Loucy (cell line): ENCODE measurements around the gene BEGAIN.

Experiments
- H2AFZ ChIP-seq: fragments of 200-600 bp; sonication (generic); 2 replicates; pipeline ENCODE4 v1.6.0; 2016; ENCODE audit warnings: antibody characterized with exemption, mild to moderate bottlenecking, low read length, moderate library complexity
- H3F3A ChIP-seq: fragments of 200-600 bp; 2 replicates; pipeline ENCODE4 v1.6.0; 2016; ENCODE audit warnings: antibody characterized with exemption, low read depth, mild to moderate bottlenecking
- H3K27me3 ChIP-seq: fragments of 200-600 bp; sonication (generic); 2 replicates; pipeline ENCODE4 v1.6.1; 2014; ENCODE audit warnings: low read length, mild to moderate bottlenecking; ENCODE audit not compliant: insufficient read depth, poor library complexity, severe bottlenecking
- H3K36me3 ChIP-seq: fragments of 200-600 bp; sonication (generic); 2 replicates; pipeline ENCODE4 v1.6.1; 2016; ENCODE audit warnings: low read length; ENCODE audit not compliant: insufficient read depth
- H3K4me1 ChIP-seq: fragments of 200-600 bp; sonication (generic); 2 replicates; pipeline ENCODE4 v1.5.1; 2014; ENCODE audit warnings: low read length, mild to moderate bottlenecking; ENCODE audit not compliant: insufficient read depth, poor library complexity, severe bottlenecking
- H3K4me2 ChIP-seq: fragments of 200-600 bp; sonication (generic); 2 replicates; pipeline ENCODE4 v1.6.0; 2014; ENCODE audit warnings: antibody characterized with exemption, low read length, low read depth, mild to moderate bottlenecking; ENCODE audit not compliant: poor library complexity, severe bottlenecking
- H3K4me3 ChIP-seq: fragments of 200-600 bp; sonication (generic); 2 replicates; pipeline ENCODE4 v1.5.1; 2014; ENCODE audit warnings: low read length, mild to moderate bottlenecking, mixed read lengths; ENCODE audit not compliant: poor library complexity, severe bottlenecking
- H3K79me2 ChIP-seq: fragments of 200-600 bp; sonication (generic); 2 replicates; pipeline ENCODE4 v1.6.1; 2014; ENCODE audit warnings: low read length; ENCODE audit not compliant: insufficient read depth
- H3K9ac ChIP-seq: fragments of 200-600 bp; sonication (generic); 2 replicates; pipeline ENCODE4 v1.6.0; 2014; ENCODE audit warnings: mild to moderate bottlenecking, low read depth, low read length, moderate library complexity; ENCODE audit not compliant: poor library complexity, severe bottlenecking
- H3K9me2 ChIP-seq: fragments of 200-600 bp; sonication (generic); replicated peaks from 2 replicates; pipeline ENCODE4 v1.6.1; 2016; ENCODE audit warnings: low read depth, low read length, mixed read lengths
- H3K9me3 ChIP-seq: fragments of 200-600 bp; sonication (generic); 2 replicates; pipeline ENCODE4 v1.6.1; 2014; ENCODE audit warnings: mild to moderate bottlenecking, antibody characterized with exemption, low read length, low read depth; ENCODE audit not compliant: insufficient read depth
- H4K20me1 ChIP-seq: fragments of 200-600 bp; sonication (generic); 2 replicates; pipeline ENCODE4 v1.6.0; 2014; ENCODE audit warnings: antibody characterized with exemption, low read length, mild to moderate bottlenecking; ENCODE audit not compliant: insufficient read depth, poor library complexity, severe bottlenecking
- EZH2phosphoT487 ChIP-seq: fragments of 200-600 bp; IDR thresholded peaks from 2 replicates; pipeline ENCODE4 v1.6.1; 2018; ENCODE audit warnings: antibody characterized with exemption, mild to moderate bottlenecking, moderate library complexity, borderline replicate concordance
- TF ChIP-seq, protein P1 (sequence below): fragments of 200-600 bp; sonication (generic); conservative IDR thresholded peaks from 2 replicates; pipeline ENCODE4 v1.5.1; 2014; ENCODE audit warnings: mild to moderate bottlenecking, antibody characterized with exemption, low read length

Gene BEGAIN

DNA sequence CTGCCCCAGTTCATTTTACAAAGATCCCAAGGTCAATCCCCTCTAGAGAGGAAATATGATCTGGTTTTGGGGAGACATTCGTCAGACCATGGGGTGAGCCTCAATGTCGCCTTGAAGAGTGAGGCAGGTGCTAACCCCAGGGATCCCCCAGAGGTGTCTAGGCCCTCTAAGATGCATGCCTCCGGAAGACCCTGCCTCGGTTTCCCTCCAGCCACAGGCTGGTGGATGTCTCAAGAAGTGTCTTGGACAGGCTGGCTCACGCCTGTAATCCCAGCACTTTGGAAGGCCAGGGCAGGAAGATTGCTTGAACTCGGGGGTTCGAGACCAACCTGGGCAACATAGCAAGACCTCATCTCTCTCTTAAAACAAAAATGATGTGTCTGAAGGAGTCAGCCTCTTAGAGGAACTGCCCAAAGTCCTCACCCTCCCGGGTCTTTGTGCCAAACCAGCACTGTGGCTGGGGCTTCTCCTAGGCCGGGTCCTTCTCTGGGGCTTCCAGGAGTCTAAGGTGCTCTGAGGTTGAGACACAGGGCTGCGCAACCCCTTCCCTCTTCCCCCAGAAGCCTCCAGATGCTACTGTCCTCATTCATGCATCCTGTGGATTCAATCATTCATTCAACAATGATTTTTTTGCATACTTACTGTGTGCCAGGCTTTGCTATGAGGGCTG is 24.7 kb upstream of the BEGAIN start:
- Histone ChIP-seq H3K36me3 (no peaks in the 10 kb centered on the region), H3K79me2 (no peaks in the 10 kb centered on the region), H3K9me2 (no peaks in the 10 kb centered on the region), H3K4me3 (no peak overlapping the region), H3K27me3 (no peaks in the 10 kb centered on the region), H3K4me2 (no peak overlapping the region), H3K4me1 (peaks cover 2% of the 10 kb centered on the region), H2AFZ (no peak overlapping the region), H3F3A (no peaks in the 10 kb centered on the region), H3K9me3 (no peaks in the 10 kb centered on the region), H3K9ac (no peak overlapping the region), H4K20me1 (no peaks in the 10 kb centered on the region)
- TF ChIP-seq, protein P1, sequence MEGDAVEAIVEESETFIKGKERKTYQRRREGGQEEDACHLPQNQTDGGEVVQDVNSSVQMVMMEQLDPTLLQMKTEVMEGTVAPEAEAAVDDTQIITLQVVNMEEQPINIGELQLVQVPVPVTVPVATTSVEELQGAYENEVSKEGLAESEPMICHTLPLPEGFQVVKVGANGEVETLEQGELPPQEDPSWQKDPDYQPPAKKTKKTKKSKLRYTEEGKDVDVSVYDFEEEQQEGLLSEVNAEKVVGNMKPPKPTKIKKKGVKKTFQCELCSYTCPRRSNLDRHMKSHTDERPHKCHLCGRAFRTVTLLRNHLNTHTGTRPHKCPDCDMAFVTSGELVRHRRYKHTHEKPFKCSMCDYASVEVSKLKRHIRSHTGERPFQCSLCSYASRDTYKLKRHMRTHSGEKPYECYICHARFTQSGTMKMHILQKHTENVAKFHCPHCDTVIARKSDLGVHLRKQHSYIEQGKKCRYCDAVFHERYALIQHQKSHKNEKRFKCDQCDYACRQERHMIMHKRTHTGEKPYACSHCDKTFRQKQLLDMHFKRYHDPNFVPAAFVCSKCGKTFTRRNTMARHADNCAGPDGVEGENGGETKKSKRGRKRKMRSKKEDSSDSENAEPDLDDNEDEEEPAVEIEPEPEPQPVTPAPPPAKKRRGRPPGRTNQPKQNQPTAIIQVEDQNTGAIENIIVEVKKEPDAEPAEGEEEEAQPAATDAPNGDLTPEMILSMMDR: no peak
- no peak for TF ChIP-seq EZH2phosphoT487

DNA sequence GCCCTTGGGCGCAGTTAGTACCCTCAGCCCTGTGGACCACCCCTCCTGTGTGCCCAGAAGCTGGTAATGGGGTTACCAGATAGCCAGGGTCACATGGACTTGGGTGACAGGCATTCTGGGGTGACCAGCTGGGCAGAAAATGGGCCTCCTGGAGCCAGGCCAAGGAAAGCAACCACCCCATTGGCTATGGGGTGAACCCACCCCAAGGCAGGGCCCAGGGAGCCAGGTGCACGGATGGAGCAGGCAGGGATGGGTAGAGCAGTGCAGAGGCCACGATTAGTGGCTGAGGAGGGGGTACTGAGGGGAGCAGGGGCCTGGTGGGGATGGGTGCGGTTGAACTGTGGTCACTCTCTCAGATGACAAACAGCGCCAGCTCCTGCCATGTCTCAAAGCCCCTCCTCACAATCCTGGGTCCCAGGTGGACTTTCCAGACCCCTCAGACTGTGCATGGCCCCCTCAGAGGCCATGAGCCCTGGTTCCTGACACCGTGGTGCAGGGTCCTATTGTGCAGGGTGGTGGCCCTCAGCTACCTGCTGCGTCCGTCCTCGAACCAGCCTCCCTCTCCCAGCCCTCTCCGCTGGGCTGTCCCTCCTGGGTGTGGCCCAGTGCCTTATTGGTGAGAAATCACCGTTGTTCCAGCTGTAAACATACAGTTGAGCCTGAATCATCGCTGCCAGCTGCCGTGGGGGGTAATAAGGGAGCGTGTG is 23.4 kb upstream of the BEGAIN start:
- H2AFZ ChIP-seq: no peak overlapping the region
- H3K79me2 ChIP-seq: no peaks in the 10 kb centered on the region
- no peaks in the 10 kb centered on the region for H3K36me3 ChIP-seq
- no peak for TF ChIP-seq EZH2phosphoT487
- TF ChIP-seq, protein P1: no peak
- no peaks in the 10 kb centered on the region for H3K9me3 ChIP-seq
- H3K9me2 ChIP-seq: no peaks in the 10 kb centered on the region
- no peaks in the 10 kb centered on the region for H3F3A ChIP-seq
- H3K27me3 ChIP-seq: no peaks in the 10 kb centered on the region
- no peak overlapping the region for H3K4me3 ChIP-seq
- no peak overlapping the region for H3K9ac ChIP-seq
- no peak overlapping the region for H3K4me2 ChIP-seq
- H3K4me1 ChIP-seq: no peaks in the 10 kb centered on the region
- no peaks in the 10 kb centered on the region for H4K20me1 ChIP-seq

DNA sequence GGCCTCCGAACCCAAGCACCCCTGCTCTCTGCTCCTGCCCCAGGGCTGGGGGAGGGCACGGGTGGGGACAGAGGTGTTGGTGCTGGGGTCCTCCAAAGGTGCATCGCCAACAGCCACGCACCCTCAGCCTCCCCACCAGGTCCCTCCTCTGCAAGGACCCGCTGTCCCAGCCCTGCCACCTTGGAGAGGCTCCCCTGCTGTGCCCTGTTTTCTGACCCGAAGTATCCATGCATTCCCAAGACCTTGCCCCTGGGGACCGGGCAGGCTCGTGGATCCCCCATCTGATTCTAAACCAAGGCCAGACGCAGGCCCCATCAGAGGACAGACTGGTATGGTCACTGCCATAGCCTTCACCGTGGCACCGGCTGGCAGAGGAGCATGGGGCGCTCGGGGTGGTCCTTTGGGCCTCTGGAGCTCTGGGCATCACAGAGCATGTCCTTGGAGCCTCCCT is 22.7 kb upstream of the BEGAIN start:
- Histone ChIP-seq H3K4me3 (no peak overlapping the region), H3K9me3 (no peaks in the 10 kb centered on the region), H3K27me3 (no peaks in the 10 kb centered on the region), H3K79me2 (no peaks in the 10 kb centered on the region), H3K9ac (no peak overlapping the region), H3K9me2 (no peaks in the 10 kb centered on the region), H3K4me2 (no peak overlapping the region), H4K20me1 (no peaks in the 10 kb centered on the region), H2AFZ (no peak overlapping the region), H3K4me1 (no peaks in the 10 kb centered on the region), H3F3A (no peaks in the 10 kb centered on the region), H3K36me3 (no peaks in the 10 kb centered on the region)
- TF ChIP-seq EZH2phosphoT487: no peak
- TF ChIP-seq, protein P1: no peak
